Stimulated activated CD4-positive, alpha-beta T cell treated with anti-CD3 and anti-CD28 coated beads, Interleukin-4, amount 100 ng/mL, for 1 hour (primary cell): ENCODE data around the gene ARHGAP1.

ENCODE experiments used
- DNase-seq: peaks from one replicate; pipeline ENCODE4 v3.0.0-alpha.2; 2020

Gene ARHGAP1

DNA sequence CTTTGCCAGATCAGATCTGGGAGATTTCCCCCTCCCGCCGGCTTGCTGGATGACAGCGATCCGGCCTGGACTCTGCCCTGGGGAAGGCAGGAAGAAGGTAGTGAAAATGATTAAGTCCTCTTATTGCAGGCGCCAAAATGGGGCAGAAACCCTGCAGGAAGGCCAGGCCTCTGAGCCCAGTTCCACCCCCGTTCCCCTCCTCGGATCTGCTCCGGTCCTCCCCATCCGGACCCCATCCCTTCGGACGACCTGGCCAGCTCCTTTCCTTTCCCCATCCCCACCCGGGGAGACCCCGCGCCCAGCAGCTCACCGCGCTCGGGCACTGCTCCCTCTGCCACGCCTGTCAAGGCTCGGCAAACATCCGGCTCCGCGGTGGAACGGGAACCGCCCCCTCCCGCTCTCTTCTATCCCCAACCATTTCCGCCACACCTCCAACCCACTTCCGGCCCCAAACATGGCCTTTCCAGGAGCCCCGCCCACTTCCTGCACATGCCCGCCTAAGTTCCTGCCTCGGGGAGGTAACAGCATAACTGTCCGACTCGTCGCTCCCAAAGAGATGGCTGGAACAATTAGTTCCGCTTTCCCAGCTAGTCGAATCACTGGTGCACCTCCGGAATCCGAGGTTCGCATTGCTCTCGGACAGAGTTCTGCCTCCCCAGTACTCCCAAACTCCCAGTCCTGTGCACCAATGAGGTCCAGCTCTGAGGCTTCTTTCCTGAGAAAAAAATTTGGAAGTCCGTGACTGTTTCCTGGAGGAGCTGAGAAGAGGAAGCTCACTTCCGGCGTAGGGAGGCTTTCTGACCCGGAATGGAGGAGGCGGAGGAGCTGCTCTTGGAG is at the start of gene ARHGAP1, which contains the start of gene ZNF408:
TSS of gene ARHGAP1 (minus strand) at position 379 of the 837 bp plus-strand sequence. CDS start 4,512 bp downstream, outside the sequence.
TSS of gene ZNF408 (plus strand) at position 791 of the 837 bp plus-strand sequence. CDS start at position 808, 17 bp downstream.
- DNase-seq = peak; percentile 99

DNA sequence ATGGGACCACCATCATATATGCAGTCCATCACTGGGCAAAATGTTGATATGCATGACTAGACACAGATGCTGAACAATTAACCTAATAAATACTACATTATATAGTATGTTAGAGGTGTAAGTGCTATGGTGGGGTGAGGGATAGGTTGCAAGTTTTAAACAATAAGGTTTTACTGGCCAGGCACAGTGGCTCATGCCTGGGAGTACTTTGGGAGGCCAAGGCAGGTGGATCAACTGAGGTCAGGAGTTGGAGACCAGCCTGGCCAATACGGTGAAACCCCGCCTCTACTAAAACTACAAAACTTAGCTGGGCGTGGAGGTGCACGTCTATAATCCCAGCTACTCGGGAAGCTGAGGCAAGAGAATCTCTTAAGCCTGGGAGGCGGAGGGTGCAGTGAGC is 46.7 kb upstream of the ARHGAP1 start:
- DNase-seq = no peak

DNA sequence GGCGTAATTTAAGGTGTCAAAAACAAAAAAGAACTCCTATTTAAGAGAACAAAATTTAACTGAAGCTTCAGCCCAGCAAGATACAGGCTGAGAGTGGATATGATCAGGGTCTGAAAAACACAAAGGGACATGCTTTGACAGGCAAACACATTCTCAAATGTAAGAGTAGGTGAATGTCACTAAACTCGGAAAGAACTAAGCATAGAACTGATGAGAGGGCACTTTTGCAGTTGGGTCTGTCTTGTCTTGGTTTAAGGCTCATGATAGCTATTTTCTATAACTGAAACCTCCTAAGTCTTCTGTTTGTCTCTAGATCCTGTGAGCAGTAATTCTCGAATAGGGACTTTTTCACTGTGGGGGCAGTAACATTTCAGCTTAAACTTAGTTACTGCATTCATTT is 45.6 kb upstream of the ARHGAP1 start:
- DNase-seq = no peak

DNA sequence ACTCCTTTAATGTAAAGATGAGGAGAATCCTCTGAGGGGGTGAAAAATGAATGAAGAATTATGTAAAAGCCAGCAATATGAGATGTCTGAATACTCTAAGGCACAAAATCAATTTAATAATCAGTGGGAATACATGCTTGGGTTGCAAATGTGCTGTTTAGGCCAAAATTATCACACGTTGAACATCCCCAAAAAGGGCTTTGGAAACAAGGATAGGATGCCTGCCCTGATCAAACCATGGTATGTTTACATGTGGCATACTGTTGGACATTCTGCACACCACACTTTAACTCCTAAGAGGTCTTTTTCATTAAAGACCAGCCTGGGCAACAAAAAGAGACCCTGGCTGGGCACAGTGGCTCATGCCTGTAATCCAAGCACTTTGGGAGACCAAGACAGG is 44.9 kb upstream of the ARHGAP1 start:
- no peak for DNase-seq

DNA sequence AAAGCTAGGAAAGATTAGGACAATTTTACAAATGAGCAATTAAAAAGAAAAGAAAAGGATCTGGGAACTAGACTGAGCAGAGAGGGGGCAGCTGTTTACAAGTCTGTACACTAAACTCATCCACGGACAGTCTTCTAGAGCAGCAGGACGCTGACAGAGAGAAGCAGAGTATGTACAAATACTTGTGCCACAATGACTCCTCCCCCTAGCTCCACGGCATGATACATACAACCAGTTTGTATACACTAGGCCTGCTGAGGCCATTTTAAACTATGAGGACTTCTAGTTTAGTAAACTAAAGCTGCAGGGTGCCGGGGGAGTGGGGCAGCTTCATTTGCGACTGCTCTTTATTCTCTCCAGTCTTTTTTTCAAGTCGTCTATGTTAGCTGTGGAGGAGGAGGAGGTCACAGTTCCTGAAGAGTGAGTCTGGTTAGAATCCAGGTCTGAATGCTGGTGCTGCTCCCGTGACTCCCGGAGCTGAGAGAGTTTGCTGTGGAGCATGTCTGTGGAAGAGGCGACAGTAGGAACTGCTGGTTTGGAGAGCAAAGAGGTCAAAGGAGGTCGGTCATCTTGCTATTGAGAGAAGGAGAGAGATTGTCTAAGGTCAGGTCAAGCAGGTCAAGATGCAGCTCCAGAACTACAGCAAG is 43.4 kb upstream of the ARHGAP1 start:
- DNase-seq = no peak

DNA sequence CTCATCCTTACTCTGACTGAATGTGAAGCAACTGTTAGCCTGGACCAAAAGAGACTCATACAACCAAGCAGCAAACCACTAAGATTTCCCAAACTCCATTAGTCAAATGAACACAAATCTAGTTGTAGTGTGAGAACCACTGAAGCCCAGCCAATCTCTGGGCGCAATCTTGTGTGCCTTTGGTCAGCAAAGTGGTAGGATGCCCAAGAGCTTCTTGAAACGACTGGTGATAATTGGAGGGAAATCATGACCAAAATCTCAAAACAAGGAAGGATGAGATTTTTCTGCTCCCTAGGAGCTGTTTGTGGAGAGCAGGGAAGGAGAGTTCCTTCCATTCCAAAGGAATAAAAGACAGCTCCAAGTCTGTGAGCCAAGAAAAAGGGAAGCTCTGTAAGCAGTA is 42.6 kb upstream of the ARHGAP1 start:
- DNase-seq = no peak

DNA sequence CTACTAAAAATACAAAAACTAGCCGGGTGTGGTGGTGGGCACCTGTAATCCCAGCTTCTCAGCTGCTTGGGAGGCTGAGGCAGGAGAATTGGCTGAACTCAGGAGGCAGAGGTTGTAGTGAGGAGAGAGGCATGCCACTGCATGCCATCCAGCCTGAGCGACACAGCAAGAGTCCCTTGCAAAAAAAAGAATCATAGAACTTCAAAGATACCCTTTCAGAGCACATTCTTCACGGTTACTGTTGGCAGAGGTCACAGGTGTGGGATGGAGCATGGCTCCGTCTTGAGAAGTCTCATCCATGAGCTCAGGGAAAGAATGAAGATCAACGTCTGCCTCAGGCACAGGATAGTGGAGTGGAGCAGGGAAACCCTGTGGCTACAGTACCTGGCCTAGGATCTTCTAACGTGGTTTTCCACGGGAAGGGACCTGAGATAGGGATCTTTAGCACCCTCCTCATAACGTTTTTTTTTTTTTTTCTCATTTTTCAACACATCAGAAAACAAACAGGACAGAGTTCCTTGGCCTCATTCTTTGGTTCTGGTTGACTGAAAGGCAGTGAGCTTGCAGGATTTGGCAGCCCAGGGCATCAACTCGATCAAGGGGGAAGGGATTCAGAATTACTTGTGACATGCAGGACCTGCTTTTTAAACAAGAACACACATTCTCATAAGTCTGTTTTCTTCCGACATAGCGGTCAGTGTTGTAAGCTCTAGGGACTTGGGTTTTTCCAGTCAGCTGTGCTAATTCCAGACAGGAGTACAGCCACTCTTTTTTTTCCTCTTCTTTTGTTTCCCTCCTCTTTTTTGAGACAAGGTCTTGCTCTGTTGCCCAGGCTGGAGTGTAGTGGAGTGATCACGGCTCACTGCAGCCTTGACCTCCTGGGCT is 41.4 kb upstream of the ARHGAP1 start:
- no peak for DNase-seq

DNA sequence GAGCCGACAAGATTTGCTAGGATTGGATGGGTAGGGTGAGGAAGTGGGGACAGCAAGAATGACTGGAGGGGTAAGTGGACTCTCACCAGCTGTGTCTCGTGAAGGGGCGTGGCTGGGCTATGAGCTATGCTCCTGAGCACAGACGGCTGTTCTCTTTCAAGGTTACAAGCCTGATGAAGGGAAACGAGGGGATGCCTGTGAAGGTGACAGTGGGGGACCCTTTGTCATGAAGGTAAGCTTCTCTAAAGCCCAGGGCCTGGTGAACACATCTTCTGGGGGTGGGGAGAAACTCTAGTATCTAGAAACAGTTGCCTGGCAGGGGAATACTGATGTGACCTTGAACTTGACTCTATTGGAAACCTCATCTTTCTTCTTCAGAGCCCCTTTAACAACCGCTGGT is 38.5 kb upstream of the ARHGAP1 start:
- DNase-seq = no peak

DNA sequence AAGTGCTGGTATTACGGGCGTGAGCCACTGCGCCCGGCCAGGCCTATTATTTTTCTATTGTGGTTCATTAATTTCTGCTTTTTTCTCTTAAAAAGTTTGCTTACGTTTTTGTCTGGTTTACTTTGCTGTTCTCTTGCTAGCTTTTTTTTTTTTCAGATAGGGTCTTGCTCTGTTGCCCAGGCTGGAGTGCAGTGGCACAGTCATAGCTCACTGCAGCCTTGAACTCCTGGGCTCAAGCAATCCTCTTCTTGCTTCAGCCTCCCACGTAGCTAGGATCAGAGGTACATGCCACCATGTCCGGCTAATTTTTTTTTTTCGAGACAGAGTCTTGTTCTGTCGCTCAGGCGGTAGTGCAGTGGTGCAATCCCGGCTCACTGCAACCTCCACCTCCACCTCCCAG is 37.3 kb upstream of the ARHGAP1 start:
- DNase-seq = no peak

DNA sequence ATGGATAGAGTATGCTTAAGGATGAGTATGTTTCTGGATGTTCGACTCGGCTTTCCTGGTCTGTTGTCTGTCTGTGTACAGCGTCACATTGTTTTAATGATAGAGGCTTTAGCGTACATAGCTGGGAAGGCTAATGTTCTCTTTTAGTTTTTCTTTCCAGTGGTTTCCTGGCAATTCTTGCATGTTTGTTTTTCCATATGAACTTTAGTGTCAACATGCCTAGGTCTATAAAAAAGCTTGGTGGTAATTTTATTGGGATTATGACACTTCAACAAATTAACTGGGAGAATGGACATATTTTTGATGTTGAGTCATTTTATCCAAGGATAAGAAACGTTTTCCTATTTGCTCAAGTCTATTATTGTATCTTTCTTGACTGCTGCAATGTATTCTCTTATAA is 36.2 kb upstream of the ARHGAP1 start:
- no peak for DNase-seq

DNA sequence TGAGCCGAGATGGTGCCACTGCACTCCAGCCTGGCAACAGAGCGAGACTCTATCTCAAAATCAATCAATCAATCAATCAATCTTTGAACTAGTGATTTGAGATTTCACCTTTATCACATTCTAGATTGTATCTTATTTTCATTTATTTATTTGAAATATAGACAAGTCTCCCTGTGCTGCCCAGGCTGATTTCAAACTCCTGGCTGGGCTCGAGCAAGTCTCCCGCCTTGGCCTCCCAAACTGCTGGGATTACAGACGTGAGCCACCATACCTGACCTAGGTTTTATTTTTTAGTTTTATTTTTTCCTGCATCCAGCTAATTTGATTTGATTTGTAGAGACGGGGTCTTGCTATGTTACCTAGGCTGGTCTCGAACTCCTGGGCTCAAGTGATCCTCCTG is 35.7 kb upstream of the ARHGAP1 start:
- no peak for DNase-seq

DNA sequence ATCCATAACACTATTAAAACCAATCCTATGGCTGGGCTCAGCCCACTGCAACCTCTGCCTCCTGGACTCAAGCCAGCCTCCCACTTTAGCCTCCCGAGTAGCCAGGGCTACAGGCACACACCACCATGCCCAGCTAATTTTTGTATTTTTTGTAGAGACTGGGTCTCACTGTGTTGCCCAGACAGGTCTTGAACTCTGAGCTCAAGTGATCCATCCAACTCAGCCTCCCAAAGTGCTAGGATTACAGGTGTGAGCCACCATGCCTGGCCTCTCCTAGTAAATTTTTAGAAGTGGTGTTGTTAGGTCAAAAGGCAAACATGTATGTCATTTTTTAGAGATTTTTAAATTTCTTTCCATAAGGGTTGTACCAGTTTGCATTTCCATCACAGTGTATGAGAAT is 32.8 kb upstream of the ARHGAP1 start:
- DNase-seq = no peak

DNA sequence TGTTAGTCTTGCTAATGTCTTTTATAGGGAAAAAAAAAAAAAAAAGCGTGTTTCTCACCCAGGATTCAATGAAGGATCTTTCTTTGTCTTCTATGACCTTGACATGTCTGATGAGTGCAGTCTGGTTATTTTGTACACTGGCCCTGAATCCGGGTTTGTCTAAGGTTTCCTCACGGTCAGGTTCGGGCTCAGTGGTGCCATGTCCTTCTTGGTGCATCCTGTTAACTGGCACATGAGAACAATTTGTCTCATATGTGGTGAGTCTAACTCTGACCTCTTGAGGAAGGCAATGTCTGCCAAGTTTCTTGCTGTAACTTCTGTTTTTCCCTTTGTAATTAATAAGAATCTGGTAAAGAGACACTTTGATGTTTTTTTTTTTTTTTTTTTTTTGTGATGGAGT is 31.1 kb upstream of the ARHGAP1 start:
- no peak for DNase-seq

DNA sequence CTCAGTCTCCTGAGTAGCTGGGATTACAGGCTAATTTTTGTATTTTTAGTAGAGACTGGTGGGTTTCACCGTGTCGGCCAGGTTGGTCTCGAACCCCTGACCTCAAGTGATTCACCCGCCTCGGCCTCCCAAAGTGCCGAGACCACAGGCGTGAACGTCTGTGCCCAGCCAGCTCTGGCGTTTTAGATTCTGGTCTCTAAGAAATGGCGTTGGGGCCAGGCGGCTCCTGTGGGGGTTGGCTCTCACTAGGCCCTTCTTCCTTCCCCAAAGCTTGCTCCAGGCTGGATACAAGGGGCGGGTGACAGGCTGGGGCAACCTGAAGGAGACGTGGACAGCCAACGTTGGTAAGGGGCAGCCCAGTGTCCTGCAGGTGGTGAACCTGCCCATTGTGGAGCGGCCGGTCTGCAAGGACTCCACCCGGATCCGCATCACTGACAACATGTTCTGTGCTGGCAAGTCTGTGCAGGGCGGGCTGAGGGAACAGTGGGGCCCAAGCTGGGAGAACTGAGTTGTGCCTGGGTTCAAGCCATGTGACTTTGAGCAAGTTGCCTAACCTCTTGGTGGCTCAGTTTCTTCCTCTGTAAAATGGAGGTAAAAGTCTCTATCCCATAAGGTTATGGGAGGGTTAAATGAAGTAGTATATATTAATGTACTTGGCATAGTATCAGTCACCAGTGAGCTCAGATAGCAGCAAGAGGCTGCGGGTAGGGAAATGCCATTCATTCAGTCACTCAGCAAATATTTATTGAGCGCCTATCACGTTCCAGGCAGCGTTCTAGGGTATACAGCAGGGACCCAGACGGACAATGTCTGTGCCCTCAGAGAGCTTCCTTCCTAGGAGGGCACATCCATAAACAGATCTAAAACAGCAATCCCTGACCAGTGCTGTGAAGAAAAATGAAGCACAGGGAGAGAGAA is 28.9 kb upstream of the ARHGAP1 start:
- DNase-seq = no peak

DNA sequence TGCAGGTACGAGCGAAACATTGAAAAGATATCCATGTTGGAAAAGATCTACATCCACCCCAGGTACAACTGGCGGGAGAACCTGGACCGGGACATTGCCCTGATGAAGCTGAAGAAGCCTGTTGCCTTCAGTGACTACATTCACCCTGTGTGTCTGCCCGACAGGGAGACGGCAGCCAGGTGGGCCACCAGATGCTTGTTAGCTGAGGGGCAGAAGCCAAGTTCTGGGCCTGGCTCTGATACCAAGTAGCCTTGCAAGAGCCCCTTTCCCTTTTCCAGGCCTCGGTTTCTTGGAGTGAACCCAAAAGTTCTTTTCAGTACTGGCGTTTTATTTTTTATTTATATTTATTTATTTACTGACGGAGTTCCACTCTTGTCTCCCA is 28.2 kb upstream of the ARHGAP1 start:
- no peak for DNase-seq

DNA sequence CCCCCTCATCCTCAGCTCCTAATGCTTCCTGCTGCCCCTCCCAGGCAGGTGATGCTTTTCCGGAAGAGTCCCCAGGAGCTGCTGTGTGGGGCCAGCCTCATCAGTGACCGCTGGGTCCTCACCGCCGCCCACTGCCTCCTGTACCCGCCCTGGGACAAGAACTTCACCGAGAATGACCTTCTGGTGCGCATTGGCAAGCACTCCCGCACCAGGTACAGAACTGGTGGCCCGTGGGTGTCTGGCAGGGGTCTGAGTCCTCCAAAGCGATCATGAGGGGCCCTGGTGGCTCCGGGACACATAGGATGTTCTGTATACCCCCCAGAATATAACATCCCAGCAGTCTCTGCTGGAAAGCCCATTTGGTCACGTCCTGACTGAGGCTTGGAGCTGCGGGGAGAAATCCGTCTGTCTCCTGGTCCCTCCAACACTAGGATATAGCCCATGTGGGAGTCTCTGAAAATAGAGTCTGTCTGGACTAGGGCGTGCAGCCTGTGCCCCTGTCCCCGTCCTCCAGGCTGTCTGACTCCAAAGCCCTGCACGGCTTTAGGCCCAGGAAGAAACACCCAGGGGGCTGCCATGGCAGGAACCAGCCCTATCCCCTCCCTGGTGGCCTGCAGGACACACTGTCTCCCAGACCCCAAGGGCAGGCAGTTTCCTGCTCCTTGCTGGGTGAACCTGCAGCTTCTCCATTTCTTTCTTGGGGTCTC is 27.7 kb upstream of the ARHGAP1 start:
- no peak for DNase-seq

DNA sequence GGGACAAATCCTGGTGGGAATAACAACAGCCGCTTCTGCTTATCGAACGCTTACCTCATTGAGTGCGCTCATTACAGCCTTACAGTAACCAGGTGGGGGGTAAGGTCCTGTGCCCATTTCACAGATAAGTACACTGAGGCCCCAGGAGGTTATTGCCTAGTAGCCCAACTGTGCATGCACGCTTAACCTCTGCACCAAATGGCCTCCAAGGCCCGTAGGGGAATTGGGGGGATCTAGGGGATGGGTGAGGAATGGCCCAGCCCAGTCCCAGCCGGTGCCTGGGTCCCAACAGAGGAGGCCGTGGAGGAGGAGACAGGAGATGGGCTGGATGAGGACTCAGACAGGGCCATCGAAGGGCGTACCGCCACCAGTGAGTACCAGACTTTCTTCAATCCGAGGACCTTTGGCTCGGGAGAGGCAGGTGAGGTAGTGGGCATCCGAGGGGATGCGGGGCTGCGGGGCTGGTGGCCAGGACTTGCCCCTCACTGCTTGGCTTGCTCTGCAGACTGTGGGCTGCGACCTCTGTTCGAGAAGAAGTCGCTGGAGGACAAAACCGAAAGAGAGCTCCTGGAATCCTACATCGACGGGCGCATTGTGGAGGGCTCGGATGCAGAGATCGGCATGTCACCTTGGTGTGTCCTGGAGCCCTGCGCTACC is 25.9 kb upstream of the ARHGAP1 start:
- DNase-seq = no peak

DNA sequence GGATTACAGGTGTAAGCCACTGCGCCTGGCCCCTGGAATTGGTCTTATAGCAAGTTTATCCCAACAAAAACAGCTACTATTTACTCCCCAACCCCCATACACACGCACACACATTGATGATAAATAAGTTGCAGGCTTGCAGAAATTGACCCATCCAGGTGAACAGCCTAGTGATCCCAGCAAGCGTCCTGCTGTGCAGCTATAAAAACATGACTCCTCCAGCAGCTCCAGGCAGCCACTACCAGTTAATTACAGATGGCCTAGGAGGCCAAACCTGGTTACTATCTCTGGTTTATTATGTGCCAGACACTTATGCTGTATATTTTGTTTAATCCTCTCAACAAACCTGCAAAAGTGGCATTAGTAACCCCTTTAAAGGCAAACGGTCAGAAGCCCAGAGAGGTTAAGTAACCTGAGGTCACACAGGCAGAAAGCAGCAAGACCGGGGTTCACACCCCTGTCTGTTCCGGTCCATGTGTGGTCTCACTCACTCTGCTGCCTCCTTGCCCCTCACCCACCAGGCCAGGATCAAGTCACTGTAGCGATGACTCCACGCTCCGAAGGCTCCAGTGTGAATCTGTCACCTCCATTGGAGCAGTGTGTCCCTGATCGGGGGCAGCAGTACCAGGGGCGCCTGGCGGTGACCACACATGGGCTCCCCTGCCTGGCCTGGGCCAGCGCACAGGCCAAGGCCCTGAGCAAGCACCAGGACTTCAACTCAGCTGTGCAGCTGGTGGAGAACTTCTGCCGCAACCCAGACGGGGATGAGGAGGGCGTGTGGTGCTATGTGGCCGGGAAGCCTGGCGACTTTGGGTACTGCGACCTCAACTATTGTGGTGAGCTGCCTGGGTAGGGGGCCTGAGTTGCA is 25.2 kb upstream of the ARHGAP1 start:
- DNase-seq = no peak

DNA sequence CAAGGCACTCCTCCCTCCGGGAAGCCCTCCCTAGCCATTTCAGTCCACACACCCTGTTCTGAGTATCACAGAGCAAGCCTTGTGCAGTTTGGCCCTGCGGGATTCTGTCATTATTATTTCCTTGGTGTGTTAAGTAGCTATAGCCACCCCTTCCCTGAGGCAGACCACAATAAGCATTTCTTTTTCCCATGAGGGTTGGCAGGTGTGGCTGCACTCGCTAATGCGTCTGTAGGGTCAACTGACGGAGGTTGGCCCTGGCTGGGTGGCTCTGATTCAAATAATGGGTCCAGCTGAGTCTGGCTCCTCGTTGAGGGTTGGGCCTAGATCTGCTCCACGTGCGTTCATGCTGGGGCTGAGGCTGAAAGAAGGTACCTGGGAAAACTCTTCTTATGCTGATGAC is 23.7 kb upstream of the ARHGAP1 start:
- no peak for DNase-seq

DNA sequence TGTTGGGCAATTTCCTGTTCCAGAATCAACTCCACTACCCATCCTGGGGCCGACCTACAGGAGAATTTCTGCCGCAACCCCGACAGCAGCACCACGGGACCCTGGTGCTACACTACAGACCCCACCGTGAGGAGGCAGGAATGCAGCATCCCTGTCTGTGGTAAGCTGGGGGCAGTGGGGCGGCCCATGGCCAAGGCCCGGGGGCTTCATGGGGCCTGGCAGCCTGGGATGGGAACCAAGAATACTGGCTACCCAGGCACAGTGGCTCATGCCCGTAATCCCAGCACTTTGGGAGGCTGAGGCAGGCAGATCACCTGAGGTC is 22.9 kb upstream of the ARHGAP1 start:
- no peak for DNase-seq
